ENCODE results near the gene OR10W1. TPM values are rescaled to one million over a fixed set of nuclear protein-coding genes. Genes with fewer than 3 reads are reported as not detected.

The OR10W1 gene
- total and polyA plus RNA-seq, 10 of the 15 experiments (the other 5 are each of a cell fraction or from before 2014, with no cell fraction given): not detected

- ChIA-PET SMC1A (ENCODE audit: uncharacterized antibody, unreplicated experiment) (no interaction called here), RAD21 (ENCODE audit: unreplicated experiment) (no interaction called here), POLR2A (no interaction called here), CTCF (no interaction called here)
- no peak for DNase-seq (ENCODE audit: low read depth, low spot score)
- BruUV-seq (replicated peaks): no TSS peak
- intact Hi-C loops (cut with micrococcal nuclease; ENCODE audit: unreplicated experiment): no loop called here
- H3K9me3 ChIP-seq (replicated peaks; ENCODE audit: control insufficient read depth, insufficient read depth, low read length): no peaks in the 10 kb centered on the region
- in situ Hi-C loops (cut with MboI): no loop called here
- no peak overlapping the region for H3K27ac ChIP-seq (ENCODE audit: control insufficient read depth, insufficient read depth)
- 61% methylated on average over 32 of the region's 32 CpGs for WGBS (ENCODE audit: insufficient coverage, insufficient replicate concordance, low lambda C conversion rate, missing lambda C conversion rate)
- H4K20me1 ChIP-seq (ENCODE audit: control insufficient read depth, insufficient read depth): no peaks in the 10 kb centered on the region
- no peak overlapping the region for H3K4me3 ChIP-seq
- ATAC-seq: no peak
- FAIRE-seq: no peak
- no peaks in the 10 kb centered on the region for H3K4me1 ChIP-seq (ENCODE audit: control insufficient read depth, insufficient read depth, low read length)
- no peaks in the 10 kb centered on the region for H3K79me2 ChIP-seq (ENCODE audit: control insufficient read depth, insufficient read depth, low read length)
- H3K36me3 ChIP-seq (ENCODE audit: control insufficient read depth in 2 of 2, insufficient read depth in 2 of 2, low read length in 1 of 2): no peaks in the 10 kb centered on the region
- H2AFZ ChIP-seq (ENCODE audit: control insufficient read depth, low read depth, low read length): no peak overlapping the region
- H3K4me2 ChIP-seq (ENCODE audit: control insufficient read depth, insufficient read depth): no peak overlapping the region
- no peaks in the 10 kb centered on the region for H3K27me3 ChIP-seq (replicated peaks in 1 of 2; ENCODE audit: control insufficient read depth in 2 of 2, insufficient read depth in 2 of 2, low read length in 1 of 2)
- TF ChIP-seq NFYB (IDR thresholded peaks at IDR 0.05; ENCODE audit: insufficient read depth, low read depth, low read length) (no peak), NFXL1 (IDR thresholded peaks at IDR 0.05; ENCODE audit: borderline replicate concordance) (no peak), JUND (IDR thresholded peaks at IDR 0.05; ENCODE audit: low read depth, low read length) (no peak), ETV6 (conservative IDR thresholded peaks at IDR 0.05 in 1 of 2, IDR thresholded peaks at IDR 0.05 in 1 of 2; ENCODE audit: borderline replicate concordance in 1 of 2, low read depth in 1 of 2) (no peak), CBX5 (IDR thresholded peaks at IDR 0.05; ENCODE audit: low read depth) (no peak), HDGF (IDR thresholded peaks at IDR 0.05) (no peak), RFX5 (IDR thresholded peaks at IDR 0.05; ENCODE audit: low read depth, low read length) (no peak), CHD4 (IDR thresholded peaks at IDR 0.05) (no peak), TCF3 (IDR thresholded peaks at IDR 0.05; ENCODE audit: borderline replicate concordance, insufficient read depth, low read depth, low read length) (no peak), GATAD2B (conservative IDR thresholded peaks at IDR 0.05; ENCODE audit: low read depth) (no peak), EED (IDR thresholded peaks at IDR 0.05; ENCODE audit: low read depth) (no peak), SRF (IDR thresholded peaks at IDR 0.05; ENCODE audit: low read depth in 2 of 2, low read length in 2 of 2) (no peak), POLR2A (IDR thresholded peaks at IDR 0.05; ENCODE audit: low read depth, low read length) (no peak), ZNF622 (IDR thresholded peaks at IDR 0.05) (no peak), BHLHE40 (IDR thresholded peaks at IDR 0.05; ENCODE audit: borderline replicate concordance in 1 of 2, low read depth in 2 of 2, low read length in 1 of 2) (no peak), YY1 (IDR thresholded peaks at IDR 0.05; ENCODE audit: low read depth, low read length) (no peak), ESRRA (IDR thresholded peaks at IDR 0.05; ENCODE audit: low read length) (no peak), KAT2A (conservative IDR thresholded peaks at IDR 0.05; ENCODE audit: control insufficient read depth, low read depth, low read length) (no peak)
- TF ChIP-seq, protein P1, sequence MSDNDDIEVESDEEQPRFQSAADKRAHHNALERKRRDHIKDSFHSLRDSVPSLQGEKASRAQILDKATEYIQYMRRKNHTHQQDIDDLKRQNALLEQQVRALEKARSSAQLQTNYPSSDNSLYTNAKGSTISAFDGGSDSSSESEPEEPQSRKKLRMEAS (IDR thresholded peaks at IDR 0.05; ENCODE audit: low read depth, low read length): no peak
- no peak overlapping the region for H3K9ac ChIP-seq (ENCODE audit: control insufficient read depth, insufficient read depth, low read length)
Measured at GRCh38 chr11:58227956-58228615, 40.0 kb downstream of the OR10W1 start.

Measured in GM12878 (cell line).